ENCODE results near the gene GREB1L. TPM values are rescaled to one million over a fixed set of nuclear protein-coding genes. Genes with fewer than 3 reads are reported as not detected.

GREB1L gene
- total and polyA plus RNA-seq, 9 of the 15 experiments (the other 6 are each of a cell fraction or from before 2014, with no cell fraction given) = 0.03 TPM; not detected in 8

- no peak for FAIRE-seq
- Histone ChIP-seq H3K9me3 (replicated peaks; ENCODE audit: control insufficient read depth, insufficient read depth, low read depth, low read length) (no peaks in the 10 kb centered on the region), H3K9ac (ENCODE audit: insufficient read depth in 1 of 2, low read depth in 2 of 2, low read length in 2 of 2) (no peak overlapping the region), H2AFZ (ENCODE audit: low read depth, low read length) (no peak overlapping the region), H3K4me3 (no peak overlapping the region), H3K27me3 (ENCODE audit: control insufficient read depth in 2 of 2, insufficient read depth in 2 of 2, low read length in 2 of 2) (peaks cover 15 to 21% of the 10 kb centered on the region in 2 experiments; a peak in 4 of 5 replicates), H3K36me3 (ENCODE audit: control insufficient read depth, insufficient read depth, low read length) (no peaks in the 10 kb centered on the region), H4K20me1 (replicated peaks; ENCODE audit: control insufficient read depth, insufficient read depth, low read length) (no peaks in the 10 kb centered on the region), H3K9me1 (ENCODE audit: control insufficient read depth, insufficient read depth, low read length) (no peaks in the 10 kb centered on the region), H3K4me2 (ENCODE audit: insufficient read depth, low read length) (no peak overlapping the region), H3K4me1 (replicated peaks in 1 of 2; ENCODE audit: control insufficient read depth in 2 of 2, insufficient read depth in 2 of 2, low read length in 2 of 2) (no peaks in the 10 kb centered on the region), H3K27ac (ENCODE audit: extremely low read depth, low read depth, low read length) (no peak overlapping the region), H3K79me2 (ENCODE audit: control insufficient read depth, insufficient read depth, low read length) (no peaks in the 10 kb centered on the region)
- BruUV-seq (replicated peaks) = no TSS peak
- ATAC-seq = no peak
- WGBS (ENCODE audit: insufficient coverage, low coverage, missing lambda C conversion rate) = 0% methylated on average over 3 of the region's 3 CpGs
- POLR2A ChIA-PET = no interaction called here
- CTCF ChIA-PET (ENCODE audit: low intra/inter-chr PET ratio) = no interaction called here
- in situ Hi-C loops (cut with MboI) (no loop called here), intact Hi-C loops (cut with micrococcal nuclease) (no loop called here)
- TF ChIP-seq ZNF668 (CRISPR knock-in tag; IDR thresholded peaks at IDR 0.05) (no peak), ZNF764 (CRISPR knock-in tag; IDR thresholded peaks at IDR 0.05; ENCODE audit: low read depth) (no peak), ZNF436 (CRISPR knock-in tag; IDR thresholded peaks at IDR 0.05) (no peak), TEAD2 (tag; IDR thresholded peaks at IDR 0.05) (no peak), MCM7 (IDR thresholded peaks at IDR 0.05) (no peak), MCM3 (IDR thresholded peaks at IDR 0.05) (no peak), ZNF57 (CRISPR knock-in tag; IDR thresholded peaks at IDR 0.05) (no peak), NCOA2 (IDR thresholded peaks at IDR 0.05; ENCODE audit: partially characterized antibody in 2 of 2) (no peak), ZNF253 (CRISPR knock-in tag; conservative IDR thresholded peaks at IDR 0.05) (no peak), ARID3A (IDR thresholded peaks at IDR 0.05; ENCODE audit: borderline replicate concordance, low read depth, low read length) (no peak), SUPT5H (IDR thresholded peaks at IDR 0.05) (no peak), FOSL1 (tag; conservative IDR thresholded peaks at IDR 0.05) (no peak)
- TF ChIP-seq, protein P1, sequence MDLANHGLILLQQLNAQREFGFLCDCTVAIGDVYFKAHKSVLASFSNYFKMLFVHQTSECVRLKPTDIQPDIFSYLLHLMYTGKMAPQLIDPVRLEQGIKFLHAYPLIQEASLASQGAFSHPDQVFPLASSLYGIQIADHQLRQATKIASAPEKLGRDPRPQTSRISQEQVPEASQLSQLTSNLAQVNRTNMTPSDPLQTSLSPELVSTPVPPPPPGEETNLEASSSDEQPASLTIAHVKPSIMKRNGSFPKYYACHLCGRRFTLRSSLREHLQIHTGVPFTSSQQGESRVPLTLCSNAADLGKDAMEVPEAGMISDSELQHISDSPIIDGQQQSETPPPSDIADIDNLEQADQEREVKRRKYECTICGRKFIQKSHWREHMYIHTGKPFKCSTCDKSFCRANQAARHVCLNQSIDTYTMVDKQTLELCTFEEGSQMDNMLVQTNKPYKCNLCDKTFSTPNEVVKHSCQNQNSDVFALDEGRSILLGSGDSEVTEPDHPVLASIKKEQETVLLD (IDR thresholded peaks at IDR 0.05) = no peak
- no peak for DNase-seq (ENCODE audit: extremely low read depth in 1 of 4, low spot score in 3 of 4)
Observed at GRCh38 chr18:21463718-21464117, 221.7 kb downstream of the GREB1L start.
